CD4-positive, alpha-beta T cell (primary cell): ENCODE data around the gene IL34. TPM values are rescaled to one million over a fixed set of nuclear protein-coding genes. Genes with fewer than 3 reads are reported as not detected.

ENCODE experiments used
- ATAC-seq: fragments of 200-7000 bp; cut with Tn5 transposase; one replicate; pipeline ENCODE4 v1.10.0; 2022; ENCODE audit warnings: mild to moderate bottlenecking; ENCODE audit not compliant: poor library complexity
- CTCF ChIA-PET: fragments of 350-600 bp; sonication (Branson Sonifier 250); formaldehyde crosslinking; loops from one replicate; lab custom pipeline; 2021; ENCODE audit warnings: antibody characterized with exemption, inconsistent platforms; lab: Charles Lee
- POLR2A ChIA-PET: fragments of 350-600 bp; sonication (Branson Sonifier 250); formaldehyde crosslinking; loops from one replicate; lab custom pipeline; 2021; ENCODE audit warnings: antibody characterized with exemption, inconsistent platforms; lab: Charles Lee
- DNase-seq, 14 experiments: peaks; one replicate each; pipeline ENCODE4 v3.0.0-alpha.2; 2013 to 2020; ENCODE audit warnings: mixed read lengths in 2 of 14
- H3K27ac ChIP-seq, 2 donors: one replicate each; pipeline versions ENCODE4 v1.5.1 to v1.7.0; 2013; ENCODE audit warnings: low read length in 2 of 2, low read depth in 1 of 2, mild to moderate bottlenecking in 1 of 2
- H3K27me3 ChIP-seq, 2 experiments: 1 replicate in 1 of 2; 2 replicates in 1 of 2; pipeline versions ENCODE4 v1.6.1 to v1.7.0; 2013; ENCODE audit warnings: low read length in 2 of 2, control low read depth in 1 of 2, mild to moderate bottlenecking in 1 of 2, moderate library complexity in 1 of 2; ENCODE audit not compliant: insufficient read depth in 2 of 2, control insufficient read depth in 1 of 2
- H3K36me3 ChIP-seq: one replicate; pipeline ENCODE4 v1.6.1; 2013; ENCODE audit warnings: low read length, control low read depth; ENCODE audit not compliant: insufficient read depth
- H3K4me1 ChIP-seq: one replicate; pipeline ENCODE4 v1.6.1; 2013; ENCODE audit warnings: low read length, control low read depth; ENCODE audit not compliant: insufficient read depth
- H3K4me3 ChIP-seq: one replicate; pipeline ENCODE4 v1.5.1; 2013; ENCODE audit warnings: mild to moderate bottlenecking, low read length, moderate library complexity
- H3K9me3 ChIP-seq, 2 experiments: 1 replicate in 1 of 2; 2 replicates in 1 of 2; pipeline versions ENCODE4 v1.6.1 to v1.7.0; 2013; ENCODE audit warnings: low read length in 2 of 2, mild to moderate bottlenecking in 2 of 2, control low read depth in 1 of 2, moderate library complexity in 1 of 2; ENCODE audit not compliant: control insufficient read depth in 1 of 2, insufficient read depth in 1 of 2
- H3K27ac Mint-ChIP-seq: one replicate; pipeline ENCODE4 v1.8.0; 2020; ENCODE audit warnings: mixed read lengths
- H3K27me3 Mint-ChIP-seq: one replicate; pipeline ENCODE4 v1.8.0; 2021; ENCODE audit warnings: mixed read lengths
- H3K36me3 Mint-ChIP-seq: one replicate; pipeline ENCODE4 v1.8.0; 2021; ENCODE audit warnings: low read depth, mixed read lengths
- H3K4me1 Mint-ChIP-seq: one replicate; pipeline ENCODE4 v1.8.0; 2021; ENCODE audit warnings: low read depth, mixed read lengths
- H3K4me3 Mint-ChIP-seq: one replicate; pipeline ENCODE4 v1.8.0; 2020; ENCODE audit warnings: mild to moderate bottlenecking, mixed read lengths
- H3K9me3 Mint-ChIP-seq: one replicate; pipeline ENCODE4 v1.8.0; 2020; ENCODE audit warnings: mixed read lengths
- intact Hi-C, 2 experiments: fragments of 100-400 bp; cut with DNase I in 1 of 2; cut with micrococcal nuclease in 1 of 2; formaldehyde crosslinking; loops; one replicate each; pipeline versions ENCODE4 v1.15.1 to v1.9.0; 2023 to 2025; cut with DNase I, micrococcal nuclease
- total RNA-seq, 174 experiments: library from RNA in 2 of 174; stranded (reverse) in 2 of 174; gene quantifications; one replicate each; pipeline ENCODE4 v1.2.3 and lab custom pipeline; 2021 to 2026
- TF ChIP-seq, protein P1 (sequence below): fragments of 200-600 bp; IDR thresholded peaks from one replicate; pipeline ENCODE4 v1.8.0; 2022; ENCODE audit warnings: antibody characterized with exemption, mild to moderate bottlenecking

The IL34 gene
- total RNA-seq, 2 experiments from 2014 or later = 0.84 to 0.88 TPM

DNA sequence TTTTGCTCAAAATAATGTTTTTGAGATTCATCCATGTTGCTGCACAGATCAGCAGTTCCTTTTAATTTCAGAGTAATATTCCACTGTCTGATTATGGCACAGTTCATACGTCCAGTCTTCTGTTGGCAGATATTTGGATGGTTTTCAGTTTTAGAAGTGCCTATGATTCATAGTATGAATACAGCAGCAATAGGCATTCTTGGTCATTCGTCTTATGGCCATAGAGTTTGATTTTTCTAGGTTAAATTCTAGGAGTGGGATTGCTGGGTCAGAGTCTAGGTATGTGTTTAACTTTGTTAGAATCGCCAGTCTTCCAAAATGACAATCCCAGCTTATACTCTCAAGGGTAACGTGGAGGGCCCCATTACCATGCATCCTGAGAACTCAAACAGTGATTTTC, 11.5 kb upstream of the IL34 start:
- Mint-ChIP-seq H3K4me3 (no peak overlapping the region), H3K36me3 (no peaks in the 10 kb centered on the region), H3K4me1 (no peaks in the 10 kb centered on the region), H3K27ac (no peak overlapping the region), H3K9me3 (no peaks in the 10 kb centered on the region), H3K27me3 (no peaks in the 10 kb centered on the region)
- ATAC-seq (no peak), DNase-seq (no peak)
- intact Hi-C loops = no loop called here
- Histone ChIP-seq H3K4me1 (no peaks in the 10 kb centered on the region), H3K9me3 (peaks cover 0 to 4% of the 10 kb centered on the region in 2 experiments), H3K27me3 (no peaks in the 10 kb centered on the region), H3K4me3 (no peak overlapping the region), H3K27ac (no peak overlapping the region), H3K36me3 (no peaks in the 10 kb centered on the region)
- CTCF ChIA-PET = no interaction called here
- TF ChIP-seq, protein P1, sequence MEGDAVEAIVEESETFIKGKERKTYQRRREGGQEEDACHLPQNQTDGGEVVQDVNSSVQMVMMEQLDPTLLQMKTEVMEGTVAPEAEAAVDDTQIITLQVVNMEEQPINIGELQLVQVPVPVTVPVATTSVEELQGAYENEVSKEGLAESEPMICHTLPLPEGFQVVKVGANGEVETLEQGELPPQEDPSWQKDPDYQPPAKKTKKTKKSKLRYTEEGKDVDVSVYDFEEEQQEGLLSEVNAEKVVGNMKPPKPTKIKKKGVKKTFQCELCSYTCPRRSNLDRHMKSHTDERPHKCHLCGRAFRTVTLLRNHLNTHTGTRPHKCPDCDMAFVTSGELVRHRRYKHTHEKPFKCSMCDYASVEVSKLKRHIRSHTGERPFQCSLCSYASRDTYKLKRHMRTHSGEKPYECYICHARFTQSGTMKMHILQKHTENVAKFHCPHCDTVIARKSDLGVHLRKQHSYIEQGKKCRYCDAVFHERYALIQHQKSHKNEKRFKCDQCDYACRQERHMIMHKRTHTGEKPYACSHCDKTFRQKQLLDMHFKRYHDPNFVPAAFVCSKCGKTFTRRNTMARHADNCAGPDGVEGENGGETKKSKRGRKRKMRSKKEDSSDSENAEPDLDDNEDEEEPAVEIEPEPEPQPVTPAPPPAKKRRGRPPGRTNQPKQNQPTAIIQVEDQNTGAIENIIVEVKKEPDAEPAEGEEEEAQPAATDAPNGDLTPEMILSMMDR = no peak
- POLR2A ChIA-PET = no interaction called here

DNA sequence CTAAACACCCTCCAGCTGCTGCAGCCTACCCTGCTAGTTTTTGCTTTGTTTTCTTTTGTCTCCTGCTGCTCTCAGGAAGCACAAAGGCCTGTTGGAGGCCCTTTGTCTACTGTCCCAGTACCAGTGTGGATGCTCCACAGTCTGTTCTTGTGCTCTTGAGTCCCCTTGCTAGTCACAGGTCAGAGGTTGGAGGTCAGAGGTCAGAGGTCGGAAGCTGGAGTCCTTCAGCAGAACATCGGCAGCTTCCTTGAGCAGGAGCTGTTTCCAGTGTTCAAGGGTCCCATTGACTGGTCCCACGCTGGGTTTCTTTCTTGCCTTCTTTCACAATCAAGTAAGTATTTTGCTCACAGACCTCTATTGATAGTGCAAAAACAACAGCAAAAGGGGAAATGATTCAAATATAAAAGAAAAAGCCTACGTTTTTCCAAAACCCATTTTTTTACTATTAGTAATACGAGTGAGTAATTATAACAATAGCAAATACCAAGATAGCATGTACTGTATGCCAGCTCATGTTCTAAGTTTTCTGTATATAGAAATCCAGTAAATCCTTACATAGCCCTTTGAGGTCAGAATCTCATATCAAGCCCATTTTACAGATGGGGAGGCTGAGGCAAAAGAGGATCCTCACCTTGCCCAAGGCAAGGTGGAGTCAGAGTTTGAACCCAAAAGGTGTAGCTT, 10.9 kb upstream of the IL34 start:
- CTCF ChIA-PET = interaction anchor here (0.6 kb wide), 1 partner anchor 33 kb away, joined by 3 read pairs; no protein-coding TSS in a partner anchor
- Mint-ChIP-seq H3K9me3 (no peaks in the 10 kb centered on the region), H3K27ac (no peak overlapping the region)

DNA sequence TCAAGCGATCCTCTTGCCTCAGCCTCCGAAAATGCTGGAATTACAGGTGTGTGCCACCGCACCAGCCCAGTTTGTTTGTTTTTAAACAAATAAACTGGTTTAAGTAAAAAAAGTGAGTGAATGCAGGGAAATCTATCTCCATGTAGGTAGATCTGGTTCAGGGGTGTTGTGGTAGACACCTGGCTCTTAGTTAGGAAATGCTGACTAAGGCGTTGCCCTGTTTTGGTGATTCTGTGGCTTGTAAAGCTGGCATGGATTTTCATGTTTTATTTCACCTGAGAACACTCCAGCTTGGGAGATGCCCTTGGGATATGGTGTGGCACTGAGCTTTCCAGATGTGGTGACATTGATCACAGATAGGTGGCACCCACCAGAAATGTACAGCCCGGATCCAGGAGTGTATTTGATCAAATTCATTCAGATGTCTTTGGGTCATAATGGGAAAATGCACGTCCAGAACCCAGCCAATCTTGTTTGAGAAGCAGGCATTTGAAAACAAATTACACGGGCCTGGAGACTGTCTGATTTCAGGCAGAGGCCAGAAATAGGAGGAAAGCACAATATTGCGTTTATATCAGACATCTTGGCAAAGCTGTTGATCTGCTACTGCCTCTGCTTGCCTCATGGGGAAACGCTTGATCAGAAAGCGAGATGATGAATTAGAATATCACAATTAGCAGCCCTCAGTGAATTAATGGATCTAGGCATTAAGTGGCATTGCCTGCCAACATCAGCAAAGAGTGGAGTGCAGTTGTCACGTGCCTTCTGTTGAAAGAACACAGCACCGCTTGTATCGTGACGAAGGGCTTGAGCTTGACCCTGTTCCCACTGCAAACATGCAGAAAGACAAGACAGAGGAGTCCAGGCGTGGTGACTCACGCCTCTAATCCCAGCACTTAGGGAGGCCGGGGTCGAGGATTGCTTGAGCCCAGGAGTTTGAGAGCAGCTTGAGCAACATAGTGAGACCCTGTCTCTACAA, 7.3 kb upstream of the IL34 start:
- H3K27me3 ChIP-seq = no peaks in the 10 kb centered on the region
- H3K9me3 Mint-ChIP-seq = no peaks in the 10 kb centered on the region
- H3K4me3 ChIP-seq = no peak overlapping the region
- H3K27ac ChIP-seq = no peak overlapping the region
- H3K27me3 Mint-ChIP-seq = no peaks in the 10 kb centered on the region
- ChIA-PET CTCF (no interaction called here), POLR2A (interaction anchor here (0.6 kb wide), 1 partner anchor 327 kb away, joined by 3 read pairs; no protein-coding TSS in a partner anchor)
- no peak overlapping the region for H3K4me3 Mint-ChIP-seq
- no peak for DNase-seq
- intact Hi-C loops = no loop called here
- ATAC-seq = no peak
- no peaks in the 10 kb centered on the region for H3K36me3 ChIP-seq
- H3K4me1 Mint-ChIP-seq = no peaks in the 10 kb centered on the region
- TF ChIP-seq, protein P1 = no peak
- no peaks in the 10 kb centered on the region for H3K4me1 ChIP-seq
- no peaks in the 10 kb centered on the region for H3K9me3 ChIP-seq
- no peaks in the 10 kb centered on the region for H3K36me3 Mint-ChIP-seq
- no peak overlapping the region for H3K27ac Mint-ChIP-seq

More for the DNA sequence above, 10.9 kb upstream of the IL34 start:
- TF ChIP-seq, protein P1 = no peak
- Mint-ChIP-seq H3K4me3 (no peak overlapping the region), H3K27me3 (no peaks in the 10 kb centered on the region), H3K36me3 (no peaks in the 10 kb centered on the region), H3K4me1 (no peaks in the 10 kb centered on the region)
- Histone ChIP-seq H3K4me3 (no peak overlapping the region), H3K36me3 (no peaks in the 10 kb centered on the region), H3K27ac (no peak overlapping the region), H3K4me1 (no peaks in the 10 kb centered on the region), H3K27me3 (no peaks in the 10 kb centered on the region), H3K9me3 (peaks cover 0 to under 1% of the 10 kb centered on the region in 2 experiments)
- POLR2A ChIA-PET = no interaction called here
- DNase-seq (no peak), ATAC-seq (no peak)
- intact Hi-C loops = no loop called here
